Fibroblast of lung (primary cell): ENCODE measurements around the gene COTL1.

Experiments used
- CTCF ChIP-seq, 2 donors: IDR thresholded peaks in 1 of 2; conservative IDR thresholded peaks in 1 of 2; 1 replicate in 1 of 2; 2 replicates in 1 of 2; pipeline ENCODE4 v1.5.1; 2011 to 2012; ENCODE audit warnings: low read length in 2 of 2, control low read depth in 1 of 2, inconsistent platforms in 1 of 2, low read depth in 1 of 2, mild to moderate bottlenecking in 1 of 2
- EZH2 ChIP-seq: IDR thresholded peaks from 2 replicates; pipeline ENCODE4 v1.5.1; 2012; ENCODE audit warnings: low read length, control low read depth, mild to moderate bottlenecking; ENCODE audit errors: missing control alignments

GRCh38 chr16:84592718-84593117, 25.2 kb downstream of the COTL1 start:
- TF ChIP-seq CTCF (conservative IDR thresholded peaks at IDR 0.05 in 1 of 2, IDR thresholded peaks at IDR 0.05 in 1 of 2; ENCODE audit: low read depth in 1 of 2, low read length in 2 of 2), result no peak
- no peak for TF ChIP-seq EZH2
